HL-60/S4 treated with phorbol 12-myristate 13-acetate at 8.2 ng/mL for 4 days and 3 days (cell line): ENCODE measurements around the gene CMTM1.

Source experiments
- in situ Hi-C: fragments of 300-500 bp; cut with MboI; formaldehyde crosslinking; loops from 2 replicates; pipeline ENCODE4 v1.15.0; 2022; ENCODE audit warnings: low sequenced_read_pairs

CMTM1 gene

GRCh38 chr16:66566051-66566901 lies at the start of gene CMTM1:
CMTM1 (plus strand) TSS chr16:66566439; CDS start chr16:66566514, 75 bp downstream.
- in situ Hi-C loops = no loop called here

- in situ Hi-C loops = no loop called here
Measured at GRCh38 chr16:66516509-66516807, 49.8 kb upstream of the CMTM1 start.

GRCh38 chr16:66516808-66517585 lies 49.2 kb upstream of the CMTM1 start:
- in situ Hi-C loops = no loop called here

- in situ Hi-C loops = no loop called here
Measured at GRCh38 chr16:66517586-66518263, 48.5 kb upstream of the CMTM1 start.

DNA sequence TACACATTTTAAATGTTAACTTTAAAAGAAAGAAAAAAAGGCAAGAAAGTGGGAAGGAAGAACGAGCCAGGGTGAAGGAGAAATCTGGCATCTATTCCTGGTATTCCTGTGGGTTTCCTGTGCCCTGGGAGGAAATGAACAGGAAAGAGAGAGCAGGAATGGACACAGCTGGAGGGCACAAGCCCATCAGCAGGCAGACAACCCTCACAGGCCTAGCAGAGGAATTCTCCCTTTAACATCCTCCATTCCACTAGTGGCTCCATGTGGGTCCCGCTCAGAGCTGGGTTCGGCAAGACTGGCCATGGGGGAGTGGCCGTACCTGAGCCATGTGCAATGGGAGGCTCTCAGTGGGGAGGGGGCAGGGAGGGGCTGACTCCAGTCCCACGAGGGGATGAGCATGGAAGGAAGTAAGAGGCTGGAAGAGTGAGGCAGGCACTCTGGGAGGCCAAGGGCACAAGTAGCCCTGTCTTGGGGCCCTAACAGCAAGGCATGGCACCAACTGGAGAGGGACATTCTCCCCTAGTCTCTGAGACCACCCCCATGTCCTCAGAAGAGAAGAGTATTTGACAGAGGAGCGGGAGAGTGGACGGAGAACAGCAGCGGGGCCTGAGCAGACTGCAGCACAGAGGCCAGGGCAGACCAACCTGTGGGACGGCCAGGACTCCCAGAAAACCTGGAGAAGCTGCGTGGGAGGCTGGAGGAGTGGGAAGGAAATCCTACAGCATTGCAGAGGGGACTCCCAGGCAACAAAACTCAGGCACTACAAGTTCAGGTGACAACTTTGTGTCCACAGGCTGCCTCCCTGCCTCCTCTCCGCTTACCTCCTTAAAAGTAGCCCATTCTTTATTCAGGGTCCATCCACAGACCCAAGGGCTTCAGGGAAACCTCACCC lies 46.5 kb upstream of the CMTM1 start:
- in situ Hi-C loops = no loop called here

DNA sequence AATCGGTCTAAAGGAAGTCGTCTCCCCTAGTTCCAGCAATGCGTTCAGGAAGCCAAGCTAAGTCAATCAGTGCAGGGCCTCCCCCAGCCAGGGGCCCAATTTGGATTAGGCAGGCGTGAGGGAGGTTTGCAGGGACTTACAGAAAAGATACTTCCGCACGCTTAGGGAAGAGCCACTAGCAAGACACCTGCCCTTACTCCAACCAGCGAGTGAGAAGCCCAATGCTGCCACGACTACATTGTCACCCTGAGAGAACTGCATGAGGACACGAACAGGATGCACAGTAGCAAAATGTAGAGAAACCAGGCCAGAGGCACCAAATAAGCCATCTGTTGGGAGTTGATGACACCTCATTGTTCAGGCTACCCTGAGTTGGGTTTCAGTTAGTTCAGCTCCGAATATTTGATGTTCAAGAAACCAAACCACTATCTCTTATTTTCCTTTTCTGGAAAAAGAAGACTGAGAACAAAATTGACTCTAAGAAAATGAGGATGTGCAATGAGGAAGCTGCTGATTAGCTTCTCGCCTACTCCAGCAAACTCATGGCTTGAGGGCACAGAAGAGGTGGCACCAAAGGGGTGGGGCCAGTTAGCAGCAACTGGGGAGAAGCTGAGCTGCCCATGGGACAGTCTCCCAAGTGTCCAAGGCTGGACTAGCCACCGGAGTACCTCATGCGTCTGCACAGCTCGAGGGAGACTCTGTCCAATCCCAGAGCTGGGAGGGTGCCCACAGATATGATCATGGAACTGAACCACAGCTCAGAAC lies 45.7 kb upstream of the CMTM1 start:
- in situ Hi-C loops = no loop called here

DNA sequence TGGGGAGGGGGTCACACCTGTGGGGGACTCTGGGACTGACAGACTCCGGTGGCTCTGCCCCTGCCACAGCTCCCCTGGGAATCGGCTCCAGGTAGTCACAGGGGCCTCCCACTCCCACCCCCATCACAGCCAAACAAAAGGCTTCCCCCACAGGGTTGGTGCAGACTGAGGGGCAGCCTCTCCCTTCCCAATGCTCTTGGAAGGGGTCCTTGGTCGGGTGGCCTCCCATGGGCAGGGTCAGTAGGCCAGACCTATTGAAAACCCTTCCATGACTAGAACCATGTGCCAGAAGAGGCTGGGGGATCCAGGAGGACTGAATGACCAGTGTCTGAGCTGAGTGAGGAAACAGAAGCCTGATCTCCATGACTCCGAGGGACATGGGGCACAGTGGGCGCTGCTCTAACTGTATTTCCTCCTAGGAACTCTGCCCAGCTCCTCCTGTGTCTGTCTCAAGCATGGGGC lies 45.0 kb upstream of the CMTM1 start:
- in situ Hi-C loops = no loop called here

DNA sequence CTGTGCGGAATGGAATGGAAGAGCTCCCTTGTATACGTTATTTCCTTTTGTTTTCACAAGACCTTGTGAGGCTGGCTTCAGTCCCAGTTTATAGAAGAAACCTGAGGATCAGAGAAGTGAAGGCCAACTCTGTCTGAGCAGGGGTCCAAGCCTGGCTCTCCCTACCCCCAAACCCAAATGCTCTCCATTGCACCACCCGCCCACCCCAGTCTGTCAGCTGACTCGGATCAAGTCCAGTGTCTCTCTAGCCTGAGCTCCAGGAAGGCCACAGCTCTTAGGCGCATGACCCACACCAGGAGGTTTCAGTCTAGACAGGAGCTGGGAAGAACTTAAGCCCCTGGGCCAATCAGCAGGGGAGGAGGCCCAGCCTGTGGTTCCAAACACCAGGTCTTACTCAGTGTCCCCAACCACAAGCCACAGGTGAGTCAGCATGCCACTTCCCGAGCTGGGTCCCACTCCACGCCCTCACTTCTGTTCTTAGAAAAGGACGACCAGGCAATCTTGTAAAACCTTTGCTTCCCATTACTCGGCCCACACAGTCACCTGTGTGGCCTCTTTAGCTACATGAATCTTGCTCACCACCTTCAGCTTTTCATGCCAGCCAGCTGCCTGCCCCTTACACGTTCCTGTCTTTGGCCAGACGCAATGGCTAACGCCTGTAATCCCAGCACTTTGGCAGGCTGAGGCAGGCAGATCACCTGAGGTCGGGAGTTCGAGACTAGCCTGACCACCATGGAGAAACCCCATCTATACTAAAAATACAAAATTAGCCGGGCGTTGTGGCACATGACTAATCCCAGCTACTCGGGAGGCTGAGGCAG lies 44.1 kb upstream of the CMTM1 start:
- in situ Hi-C loops = no loop called here

DNA sequence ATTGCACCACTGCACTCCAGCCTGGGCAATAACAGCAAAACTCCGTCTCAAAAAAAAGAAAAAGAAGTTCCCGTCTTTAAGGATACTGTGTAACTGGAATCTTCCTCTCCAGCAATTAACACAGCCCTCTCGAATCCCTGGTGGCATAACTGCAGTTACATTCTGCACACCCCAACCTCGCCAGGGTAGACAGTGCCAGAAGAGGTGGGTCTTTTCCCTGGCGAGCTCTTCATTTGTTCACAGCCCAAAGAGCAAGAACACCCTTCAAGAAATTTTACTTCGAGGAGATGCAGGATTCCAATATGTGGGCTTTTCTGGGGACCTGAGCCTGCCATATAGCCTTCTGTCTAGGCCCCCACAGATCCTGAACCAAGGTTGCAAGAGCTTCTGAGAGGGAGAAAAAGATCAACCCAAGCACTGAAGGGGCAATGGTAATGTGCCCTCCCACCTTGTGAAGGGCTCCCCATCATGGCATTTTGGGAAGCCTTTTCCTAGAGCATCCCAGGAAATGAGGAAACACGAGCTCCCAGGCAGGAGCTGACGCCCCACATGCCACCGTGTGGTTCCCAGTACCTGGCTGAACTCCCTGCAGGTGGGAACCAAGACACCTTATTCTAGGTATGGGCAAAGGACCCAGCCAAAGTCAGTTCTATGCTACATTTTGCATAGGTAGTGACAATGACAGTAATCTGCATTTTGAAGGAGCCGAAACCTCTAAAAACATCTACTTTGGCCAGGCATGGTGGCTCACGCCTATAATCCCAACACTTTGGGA lies 43.2 kb upstream of the CMTM1 start:
- in situ Hi-C loops = no loop called here

DNA sequence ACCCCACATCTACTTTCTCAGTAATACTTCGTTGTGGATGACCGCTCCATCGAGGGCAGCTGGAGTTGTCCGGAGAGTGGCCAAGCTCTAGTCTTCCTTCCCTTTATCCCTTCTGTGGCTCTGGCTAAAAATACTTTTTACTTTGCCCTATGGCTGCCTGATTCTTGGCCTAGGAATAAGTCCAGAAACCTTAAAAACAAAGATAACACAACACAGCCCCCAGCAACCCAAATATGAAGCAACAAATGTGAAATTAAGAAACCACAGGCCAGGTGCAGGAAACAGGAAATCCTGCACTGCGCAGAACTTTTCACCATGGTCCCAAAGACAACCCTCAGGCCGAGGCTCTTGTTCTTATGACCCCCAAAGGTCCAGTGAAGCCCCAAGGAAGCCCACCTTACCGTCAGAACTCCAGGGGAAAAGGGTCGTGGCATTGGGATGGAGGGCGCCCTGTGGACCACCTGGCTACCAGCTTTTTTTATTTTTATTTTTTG lies 42.3 kb upstream of the CMTM1 start:
- in situ Hi-C loops = no loop called here

DNA sequence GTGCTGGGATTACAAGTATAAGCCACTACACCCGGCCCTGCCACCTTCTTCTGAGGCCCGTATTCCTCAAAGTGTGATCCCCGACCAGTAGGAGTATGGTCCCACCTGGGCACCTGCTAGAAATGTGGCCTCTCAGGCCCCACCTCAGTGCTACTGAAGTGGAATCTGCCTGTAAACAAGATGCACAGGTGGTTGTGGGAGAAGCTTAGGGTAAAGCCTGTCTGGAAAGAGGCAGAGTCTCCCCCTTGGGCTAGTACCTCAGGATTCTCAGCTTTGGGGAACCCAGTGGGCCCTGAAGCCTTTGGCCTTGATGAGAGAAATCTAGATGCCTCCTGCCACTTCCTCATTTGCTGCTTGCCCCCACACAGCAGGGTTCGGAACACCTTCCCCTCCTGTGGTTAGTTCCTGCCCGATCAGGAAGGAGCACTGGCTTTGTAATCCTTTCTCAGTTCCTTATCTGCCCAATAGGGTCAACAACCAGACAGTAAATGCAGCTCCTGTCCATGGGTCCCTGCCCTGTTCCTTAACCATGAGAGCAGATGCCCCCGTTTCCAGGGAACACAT lies 41.6 kb upstream of the CMTM1 start:
- in situ Hi-C loops = no loop called here

DNA sequence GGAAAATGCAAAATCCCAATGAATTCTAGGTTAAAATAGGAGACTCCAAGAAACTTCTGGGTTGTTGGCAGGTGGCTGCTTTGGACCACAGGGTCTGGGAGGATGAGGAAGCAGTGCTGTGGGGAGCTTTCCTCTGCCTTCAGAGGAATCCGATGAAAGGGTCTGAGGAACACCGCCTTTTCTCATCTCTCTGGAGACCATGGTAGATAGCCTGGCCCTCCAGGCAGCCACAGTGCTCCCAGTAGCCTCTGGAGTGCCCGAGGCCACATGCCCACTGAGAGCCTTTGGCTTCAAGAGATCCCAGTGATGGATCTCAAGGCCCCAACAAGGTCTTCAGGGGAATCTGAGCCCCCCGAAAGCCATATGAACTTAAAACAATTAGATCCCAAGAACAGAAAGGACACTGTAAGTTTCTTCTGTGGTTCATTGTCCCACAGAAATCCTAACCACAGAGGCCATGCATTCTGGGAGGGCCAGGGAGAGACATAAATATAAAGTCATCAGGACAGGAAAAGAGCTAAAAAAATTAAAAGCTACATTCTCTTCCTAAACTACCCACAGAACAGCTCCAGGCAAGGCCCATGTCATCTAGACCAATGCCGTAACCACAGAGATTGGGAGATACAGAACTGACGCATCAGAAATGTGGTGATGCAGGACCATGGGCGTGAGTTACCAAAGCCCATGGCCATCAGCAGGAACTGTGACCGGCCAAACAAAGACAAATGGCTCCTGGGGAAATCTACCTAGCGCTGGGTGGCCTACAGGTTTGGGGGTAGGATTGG lies 40.7 kb upstream of the CMTM1 start:
- in situ Hi-C loops = no loop called here

DNA sequence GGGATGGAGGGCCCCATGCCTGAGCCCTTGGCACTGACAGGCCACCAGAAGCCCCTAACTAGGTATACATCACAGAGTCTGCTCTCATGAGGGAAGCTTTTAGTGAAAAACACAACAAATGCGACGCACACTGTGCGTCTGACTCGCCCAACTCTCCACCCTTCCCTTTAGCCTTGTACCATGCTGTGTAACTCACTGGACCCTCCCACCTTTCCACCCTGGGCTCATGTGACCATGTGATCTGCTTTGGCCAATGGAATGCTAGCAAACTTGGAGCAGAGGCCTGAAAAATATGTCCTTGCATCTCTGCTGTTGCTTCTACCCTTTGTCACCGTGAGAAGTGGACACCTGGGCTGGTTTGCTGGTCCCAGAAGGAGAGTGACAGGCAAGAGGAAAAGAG lies 37.9 kb upstream of the CMTM1 start:
- in situ Hi-C loops = no loop called here

- in situ Hi-C loops = no loop called here
Measured at GRCh38 chr16:66529475-66529874, 36.8 kb upstream of the CMTM1 start.

DNA sequence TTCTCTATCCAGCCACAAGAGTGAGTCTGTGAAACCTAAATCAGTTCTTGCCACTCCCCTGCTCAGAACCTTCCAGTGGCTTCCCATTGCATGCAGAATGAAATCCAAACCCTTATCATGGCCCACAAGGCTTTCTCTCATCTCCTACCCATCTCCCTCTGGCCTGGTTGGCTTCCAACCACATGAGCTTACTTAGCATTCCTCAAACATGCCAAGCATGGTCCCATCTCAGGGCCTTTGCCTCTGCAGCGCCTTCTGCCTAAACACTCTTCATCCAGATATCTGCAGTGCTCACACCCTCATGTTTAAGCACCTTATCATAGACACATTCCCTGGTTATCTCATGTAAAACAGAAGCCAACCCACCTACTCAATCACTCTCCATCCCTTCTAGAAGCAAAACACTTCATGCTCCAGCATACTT lies 31.9 kb upstream of the CMTM1 start:
- in situ Hi-C loops = no loop called here

DNA sequence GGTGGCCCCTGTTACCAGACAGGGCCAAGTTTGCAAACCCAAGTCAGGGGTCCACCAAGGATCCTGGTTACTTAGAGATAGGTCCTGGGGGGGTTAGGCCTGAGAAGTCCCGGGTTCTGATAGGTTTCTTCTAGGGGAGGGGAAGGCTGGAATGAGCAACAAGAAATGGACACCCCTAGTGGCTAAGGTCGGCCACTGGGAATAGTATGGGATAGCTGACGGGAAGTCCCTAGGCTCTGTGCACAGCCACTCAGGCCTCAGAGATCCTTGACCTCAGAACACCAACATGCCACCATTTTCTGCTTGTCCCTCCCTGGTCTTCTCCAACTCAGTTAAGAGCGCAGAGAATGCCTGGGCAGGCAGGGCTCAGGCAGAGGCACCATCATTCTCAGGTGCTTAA lies 29.7 kb upstream of the CMTM1 start:
- in situ Hi-C loops = no loop called here

- in situ Hi-C loops = no loop called here
Measured at GRCh38 chr16:66537236-66537635, 29.0 kb upstream of the CMTM1 start.
